HepG2 (cell line): ENCODE results near the gene CCDC91. TPM values are rescaled to one million over a fixed set of nuclear protein-coding genes. Genes with fewer than 3 reads are reported as not detected.

Experiments
- ARHGAP35 ChIP-seq: sonication (generic); formaldehyde crosslinking; IDR thresholded peaks from 2 replicates; pipeline ENCODE4 v1.9.0; 2022; ENCODE audit warnings: mild to moderate bottlenecking, inconsistent platforms, moderate library complexity, missing genetic modification reagents, borderline replicate concordance
- CCAR2 ChIP-seq: fragments of 200-400 bp; formaldehyde crosslinking; optimal IDR thresholded peaks from 2 replicates; pipeline ENCODE3; 2018; ENCODE audit warnings: low read depth, mild to moderate bottlenecking, low read length, moderate library complexity
- HOXD1 ChIP-seq: sonication (generic); formaldehyde crosslinking; IDR thresholded peaks from 2 replicates; pipeline ENCODE4 v1.5.0; 2020; ENCODE audit warnings: missing genetic modification reagents
- PAX8 ChIP-seq: sonication (generic); formaldehyde crosslinking; IDR thresholded peaks from 2 replicates; pipeline ENCODE4 v1.8.0; 2022; ENCODE audit warnings: mild to moderate bottlenecking, missing genetic modification reagents, borderline replicate concordance
- POLR2G ChIP-seq: fragments of 200-400 bp; formaldehyde crosslinking; IDR thresholded peaks from 2 replicates; pipeline ENCODE4 v1.6.1; 2018; ENCODE audit warnings: mild to moderate bottlenecking, low read depth, low read length, moderate library complexity
- REXO4 ChIP-seq: sonication (generic); formaldehyde crosslinking; IDR thresholded peaks from 2 replicates; pipeline ENCODE4 v1.8.0; 2022; ENCODE audit warnings: missing genetic modification reagents, mild to moderate bottlenecking, borderline replicate concordance
- ZBTB8A ChIP-seq: sonication (generic); formaldehyde crosslinking; IDR thresholded peaks from 2 replicates; pipeline ENCODE4 v1.4.0; 2020; ENCODE audit warnings: mild to moderate bottlenecking, low read depth, missing genetic modification reagents, borderline replicate concordance
- ZFP41 ChIP-seq: sonication (generic); formaldehyde crosslinking; IDR thresholded peaks from 2 replicates; pipeline ENCODE4 v1.4.0; 2020; ENCODE audit warnings: mild to moderate bottlenecking, missing genetic modification reagents, borderline replicate concordance
- ZNF235 ChIP-seq: sonication (generic); formaldehyde crosslinking; IDR thresholded peaks from 2 replicates; pipeline ENCODE4 v1.8.1; 2023; ENCODE audit warnings: mild to moderate bottlenecking, missing genetic modification reagents, borderline replicate concordance
- ZNF563 ChIP-seq: sonication (generic); formaldehyde crosslinking; IDR thresholded peaks from 2 replicates; pipeline ENCODE4 v1.8.0; 2022; ENCODE audit warnings: mild to moderate bottlenecking, moderate library complexity, missing genetic modification reagents
- ZNF652 ChIP-seq: IDR thresholded peaks from 2 replicates; pipeline ENCODE4 v1.6.1; 2016; ENCODE audit warnings: low read depth, borderline replicate concordance
- ZNF792 ChIP-seq: IDR thresholded peaks from 2 replicates; pipeline ENCODE4 v1.6.1; 2016
- ZSCAN29 ChIP-seq: sonication (generic); formaldehyde crosslinking; conservative IDR thresholded peaks from 2 replicates; pipeline ENCODE4 v1.4.0; 2020; ENCODE audit warnings: mild to moderate bottlenecking, missing genetic modification reagents
- polyA plus RNA-seq, 8 experiments: library from polyadenylated mRNA; depleted of rRNA in 3 of 8; stranded (reverse) in 7 of 8; unstranded in 1 of 8; fragments of >200 nt; fragmentation: Illumina TruSeq in 4 of 8; extraction: Trizol in 4 of 8; gene quantifications; 2 replicates each; pipeline versions ENCODE4 v1.2.1 to v1.2.3, GENCODE V29; 2011 to 2016; ENCODE audit warnings: low read depth in 4 of 8, missing spikeins in 1 of 8, mixed read lengths in 1 of 8; ENCODE audit not compliant: insufficient read depth in 1 of 8
- total RNA-seq, 5 experiments: library from RNA; depleted of rRNA; stranded (reverse); fragments of >200 nt; fragmentation: Illumina TruSeq; extraction: Trizol; gene quantifications; 2 replicates each; pipeline ENCODE4 v1.2.3, GENCODE V29; 2016; ENCODE audit warnings: low read depth in 1 of 5
- TF ChIP-seq, protein P1 (sequence below): IDR thresholded peaks from 2 replicates; pipeline ENCODE4 v1.6.1; 2016; ENCODE audit warnings: low read depth, missing genetic modification reagents, missing compliant biosample characterization
- TF ChIP-seq, protein P2 (sequence below): sonication (generic); formaldehyde crosslinking; IDR thresholded peaks from 2 replicates; pipeline ENCODE4 v1.8.1; 2023; ENCODE audit warnings: mild to moderate bottlenecking, moderate library complexity, missing genetic modification reagents
- TF ChIP-seq, protein P3 (sequence below): sonication (generic); formaldehyde crosslinking; IDR thresholded peaks from 2 replicates; pipeline ENCODE4 v1.4.0; 2020; ENCODE audit warnings: missing genetic modification reagents

The CCDC91 gene
- total and polyA plus RNA-seq, 2 of the 13 experiments (the other 11 are each of a cell fraction or from before 2014, with no cell fraction given), result 9.8 to 15.8 TPM

- TF ChIP-seq, protein P1, sequence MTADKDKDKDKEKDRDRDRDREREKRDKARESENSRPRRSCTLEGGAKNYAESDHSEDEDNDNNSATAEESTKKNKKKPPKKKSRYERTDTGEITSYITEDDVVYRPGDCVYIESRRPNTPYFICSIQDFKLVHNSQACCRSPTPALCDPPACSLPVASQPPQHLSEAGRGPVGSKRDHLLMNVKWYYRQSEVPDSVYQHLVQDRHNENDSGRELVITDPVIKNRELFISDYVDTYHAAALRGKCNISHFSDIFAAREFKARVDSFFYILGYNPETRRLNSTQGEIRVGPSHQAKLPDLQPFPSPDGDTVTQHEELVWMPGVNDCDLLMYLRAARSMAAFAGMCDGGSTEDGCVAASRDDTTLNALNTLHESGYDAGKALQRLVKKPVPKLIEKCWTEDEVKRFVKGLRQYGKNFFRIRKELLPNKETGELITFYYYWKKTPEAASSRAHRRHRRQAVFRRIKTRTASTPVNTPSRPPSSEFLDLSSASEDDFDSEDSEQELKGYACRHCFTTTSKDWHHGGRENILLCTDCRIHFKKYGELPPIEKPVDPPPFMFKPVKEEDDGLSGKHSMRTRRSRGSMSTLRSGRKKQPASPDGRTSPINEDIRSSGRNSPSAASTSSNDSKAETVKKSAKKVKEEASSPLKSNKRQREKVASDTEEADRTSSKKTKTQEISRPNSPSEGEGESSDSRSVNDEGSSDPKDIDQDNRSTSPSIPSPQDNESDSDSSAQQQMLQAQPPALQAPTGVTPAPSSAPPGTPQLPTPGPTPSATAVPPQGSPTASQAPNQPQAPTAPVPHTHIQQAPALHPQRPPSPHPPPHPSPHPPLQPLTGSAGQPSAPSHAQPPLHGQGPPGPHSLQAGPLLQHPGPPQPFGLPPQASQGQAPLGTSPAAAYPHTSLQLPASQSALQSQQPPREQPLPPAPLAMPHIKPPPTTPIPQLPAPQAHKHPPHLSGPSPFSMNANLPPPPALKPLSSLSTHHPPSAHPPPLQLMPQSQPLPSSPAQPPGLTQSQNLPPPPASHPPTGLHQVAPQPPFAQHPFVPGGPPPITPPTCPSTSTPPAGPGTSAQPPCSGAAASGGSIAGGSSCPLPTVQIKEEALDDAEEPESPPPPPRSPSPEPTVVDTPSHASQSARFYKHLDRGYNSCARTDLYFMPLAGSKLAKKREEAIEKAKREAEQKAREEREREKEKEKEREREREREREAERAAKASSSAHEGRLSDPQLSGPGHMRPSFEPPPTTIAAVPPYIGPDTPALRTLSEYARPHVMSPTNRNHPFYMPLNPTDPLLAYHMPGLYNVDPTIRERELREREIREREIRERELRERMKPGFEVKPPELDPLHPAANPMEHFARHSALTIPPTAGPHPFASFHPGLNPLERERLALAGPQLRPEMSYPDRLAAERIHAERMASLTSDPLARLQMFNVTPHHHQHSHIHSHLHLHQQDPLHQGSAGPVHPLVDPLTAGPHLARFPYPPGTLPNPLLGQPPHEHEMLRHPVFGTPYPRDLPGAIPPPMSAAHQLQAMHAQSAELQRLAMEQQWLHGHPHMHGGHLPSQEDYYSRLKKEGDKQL (CRISPR knock-in tag), result no peak
- TF ChIP-seq POLR2G (peak; percentile 77), ZNF652 (CRISPR knock-in tag) (no peak; the same call in 1 of the 2 replicates), ZFP41 (peak; percentile 93), ZBTB8A (CRISPR knock-in tag) (peak; percentile 99), CCAR2 (no peak), ZNF792 (peak; percentile 41; the same call in 1 of the 2 replicates), HOXD1 (CRISPR knock-in tag) (0 out of 2 replicates have a peak, but pooled peaks have one; percentile 54), ZNF235 (no peak), ZNF563 (CRISPR knock-in tag) (no peak; the same call in 1 of the 2 replicates), ZSCAN29 (CRISPR knock-in tag) (peak; percentile 79), ARHGAP35 (CRISPR knock-in tag) (0 out of 2 replicates have a peak, but pooled peaks have one; percentile 50), PAX8 (CRISPR knock-in tag) (no peak), REXO4 (CRISPR knock-in tag) (0 out of 2 replicates have a peak, but pooled peaks have one; percentile 22)
- TF ChIP-seq, protein P2, sequence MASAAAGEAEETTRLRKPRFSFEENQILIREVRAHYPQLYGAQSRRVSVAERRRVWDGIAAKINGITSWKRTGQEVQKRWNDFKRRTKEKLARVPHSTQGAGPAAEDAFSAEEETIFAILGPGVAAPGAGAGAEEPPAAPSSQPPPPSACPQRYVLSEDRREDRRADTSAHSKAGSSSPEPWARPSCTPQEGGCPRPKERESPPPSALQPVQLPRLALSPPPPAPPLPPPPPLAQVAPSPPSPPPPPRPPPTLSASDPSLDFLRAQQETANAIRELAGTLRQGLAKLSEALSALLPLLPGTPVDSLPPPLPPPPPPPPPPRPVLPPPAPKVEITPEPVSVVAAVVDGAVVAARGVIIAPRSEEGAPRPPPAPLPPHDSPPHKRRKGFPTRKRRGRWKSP (CRISPR knock-in tag), result peak; percentile 82; the same call in 1 of the 2 replicates
- TF ChIP-seq, protein P3, sequence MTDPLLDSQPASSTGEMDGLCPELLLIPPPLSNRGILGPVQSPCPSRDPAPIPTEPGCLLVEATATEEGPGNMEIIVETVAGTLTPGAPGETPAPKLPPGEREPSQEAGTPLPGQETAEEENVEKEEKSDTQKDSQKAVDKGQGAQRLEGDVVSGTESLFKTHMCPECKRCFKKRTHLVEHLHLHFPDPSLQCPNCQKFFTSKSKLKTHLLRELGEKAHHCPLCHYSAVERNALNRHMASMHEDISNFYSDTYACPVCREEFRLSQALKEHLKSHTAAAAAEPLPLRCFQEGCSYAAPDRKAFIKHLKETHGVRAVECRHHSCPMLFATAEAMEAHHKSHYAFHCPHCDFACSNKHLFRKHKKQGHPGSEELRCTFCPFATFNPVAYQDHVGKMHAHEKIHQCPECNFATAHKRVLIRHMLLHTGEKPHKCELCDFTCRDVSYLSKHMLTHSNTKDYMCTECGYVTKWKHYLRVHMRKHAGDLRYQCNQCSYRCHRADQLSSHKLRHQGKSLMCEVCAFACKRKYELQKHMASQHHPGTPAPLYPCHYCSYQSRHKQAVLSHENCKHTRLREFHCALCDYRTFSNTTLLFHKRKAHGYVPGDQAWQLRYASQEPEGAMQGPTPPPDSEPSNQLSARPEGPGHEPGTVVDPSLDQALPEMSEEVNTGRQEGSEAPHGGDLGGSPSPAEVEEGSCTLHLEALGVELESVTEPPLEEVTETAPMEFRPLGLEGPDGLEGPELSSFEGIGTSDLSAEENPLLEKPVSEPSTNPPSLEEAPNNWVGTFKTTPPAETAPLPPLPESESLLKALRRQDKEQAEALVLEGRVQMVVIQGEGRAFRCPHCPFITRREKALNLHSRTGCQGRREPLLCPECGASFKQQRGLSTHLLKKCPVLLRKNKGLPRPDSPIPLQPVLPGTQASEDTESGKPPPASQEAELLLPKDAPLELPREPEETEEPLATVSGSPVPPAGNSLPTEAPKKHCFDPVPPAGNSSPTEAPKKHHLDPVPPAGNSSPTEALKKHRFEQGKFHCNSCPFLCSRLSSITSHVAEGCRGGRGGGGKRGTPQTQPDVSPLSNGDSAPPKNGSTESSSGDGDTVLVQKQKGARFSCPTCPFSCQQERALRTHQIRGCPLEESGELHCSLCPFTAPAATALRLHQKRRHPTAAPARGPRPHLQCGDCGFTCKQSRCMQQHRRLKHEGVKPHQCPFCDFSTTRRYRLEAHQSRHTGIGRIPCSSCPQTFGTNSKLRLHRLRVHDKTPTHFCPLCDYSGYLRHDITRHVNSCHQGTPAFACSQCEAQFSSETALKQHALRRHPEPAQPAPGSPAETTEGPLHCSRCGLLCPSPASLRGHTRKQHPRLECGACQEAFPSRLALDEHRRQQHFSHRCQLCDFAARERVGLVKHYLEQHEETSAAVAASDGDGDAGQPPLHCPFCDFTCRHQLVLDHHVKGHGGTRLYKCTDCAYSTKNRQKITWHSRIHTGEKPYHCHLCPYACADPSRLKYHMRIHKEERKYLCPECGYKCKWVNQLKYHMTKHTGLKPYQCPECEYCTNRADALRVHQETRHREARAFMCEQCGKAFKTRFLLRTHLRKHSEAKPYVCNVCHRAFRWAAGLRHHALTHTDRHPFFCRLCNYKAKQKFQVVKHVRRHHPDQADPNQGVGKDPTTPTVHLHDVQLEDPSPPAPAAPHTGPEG (CRISPR knock-in tag), result peak; percentile 89
Measured at GRCh38 chr12:28190321-28191050, at the start of gene CCDC91 (continued).
